NCI-H146 treated with DMSO at 0.1 percent for 48 hours (cell line): ENCODE measurements around the gene DDX1.
A peak's percentile ranks its signal among the peaks of the same experiment; 100 is the strongest.
"Not testable (repeated sequence)": the region's sequence is repeated elsewhere in the genome, so short reads cannot be mapped to it uniquely, and the experiment has no call there.

Experiments
- DNase-seq: peaks from one replicate; lab custom pipeline; 2025; ENCODE audit not compliant: unreplicated experiment; lab: John Stamatoyannopoulos, UW

DDX1 gene

DNA sequence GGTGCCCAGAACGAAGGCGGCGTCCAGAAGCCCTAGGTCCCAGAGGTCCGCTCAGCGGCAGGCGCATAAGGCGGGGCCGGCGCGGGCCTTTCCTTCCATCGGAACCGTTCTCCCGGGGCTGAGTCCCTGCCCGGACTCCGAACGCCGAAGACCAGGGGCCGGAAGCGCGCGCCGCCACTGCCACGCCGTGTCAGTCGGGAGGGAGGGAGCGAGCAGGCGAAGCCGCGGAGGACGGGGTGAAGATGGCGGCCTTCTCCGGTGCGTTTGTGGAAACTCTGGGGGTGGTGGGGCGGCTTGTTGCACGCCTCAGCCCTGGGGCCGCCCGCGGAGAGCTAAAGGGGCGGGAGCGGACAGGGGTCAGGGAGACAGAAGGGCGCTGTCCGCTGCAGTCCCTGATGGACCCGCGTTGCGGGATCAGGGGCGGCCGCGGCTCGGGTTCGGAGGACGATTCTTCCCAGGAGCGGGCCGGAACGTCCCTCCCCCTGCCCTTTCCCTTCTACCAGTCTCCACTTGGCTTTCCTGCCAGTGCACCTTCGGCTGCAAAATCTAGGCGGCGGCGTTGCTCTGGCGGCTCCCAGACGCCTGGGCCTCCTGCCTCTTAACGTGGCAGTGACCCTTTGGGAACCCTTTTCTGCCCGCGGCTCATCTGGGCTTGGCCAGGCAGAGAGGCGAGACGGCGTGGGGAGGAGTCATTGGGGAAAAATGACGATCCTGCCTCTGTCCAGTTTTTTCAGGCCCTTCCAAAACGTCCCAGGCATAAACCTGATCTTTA lies at the start of gene DDX1:
Gene DDX1, plus strand, starts transcription at position 177 of the 772 bp plus-strand sequence. Its CDS starts 66 bp downstream, at position 243.
- peak; percentile 57 for DNase-seq

DNA sequence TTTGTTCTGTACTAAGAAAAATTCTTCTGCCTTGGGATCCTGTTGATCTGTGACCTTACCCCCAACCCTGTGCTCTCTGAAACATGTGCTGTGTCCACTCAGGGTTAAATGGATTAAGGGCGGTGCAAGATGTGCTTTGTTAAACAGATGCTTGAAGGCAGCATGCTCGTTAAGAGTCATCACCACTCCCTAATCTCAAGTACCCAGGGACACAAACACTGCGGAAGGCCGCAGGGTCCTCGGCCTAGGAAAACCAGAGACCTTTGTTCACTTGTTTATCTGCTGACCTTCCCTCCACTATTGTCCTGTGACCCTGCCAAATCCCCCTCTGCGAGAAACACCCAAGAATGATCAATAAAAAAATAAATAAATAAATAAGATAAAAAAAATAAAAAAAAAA lies 49.4 kb upstream of the DDX1 start:
- DNase-seq, result not testable (repeated sequence)

DNA sequence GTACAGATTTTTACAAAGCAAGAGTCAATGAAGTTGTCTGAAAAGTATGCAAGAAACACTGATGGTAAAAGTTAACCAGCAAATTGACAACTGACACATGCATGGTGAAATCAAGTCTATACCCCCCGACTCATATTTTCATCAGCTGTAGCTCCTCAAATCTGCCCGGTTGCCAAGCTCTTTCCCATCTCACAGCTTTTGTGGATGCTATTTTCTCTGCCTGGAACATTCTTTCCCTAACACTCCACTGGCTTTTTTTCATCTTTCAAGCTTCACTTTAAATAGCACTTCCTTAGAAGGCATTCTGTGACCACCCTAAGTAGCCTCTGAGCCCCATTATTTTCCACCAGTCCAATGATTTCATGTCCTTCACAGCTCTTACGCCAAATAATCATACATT lies 48.6 kb upstream of the DDX1 start:
- no peak for DNase-seq

DNA sequence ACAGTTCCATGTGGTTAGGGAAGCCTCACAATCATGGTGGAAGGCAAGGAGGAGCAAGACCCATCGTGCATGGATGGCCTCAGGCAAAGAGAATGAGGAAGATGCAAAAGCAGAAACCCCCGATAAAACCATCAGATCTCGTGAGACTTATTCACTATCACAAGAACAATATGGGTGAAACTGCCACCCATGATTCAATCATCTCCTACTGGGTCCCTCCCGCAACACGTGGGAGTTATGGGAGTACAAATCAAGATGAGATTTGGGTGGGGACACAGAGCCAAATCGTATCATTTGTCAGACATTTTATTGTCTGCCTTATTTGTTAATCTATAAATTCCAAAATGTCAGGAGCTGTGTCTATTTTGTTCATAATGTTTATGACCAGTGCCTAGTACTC lies 48.1 kb upstream of the DDX1 start:
- DNase-seq, result no peak

DNA sequence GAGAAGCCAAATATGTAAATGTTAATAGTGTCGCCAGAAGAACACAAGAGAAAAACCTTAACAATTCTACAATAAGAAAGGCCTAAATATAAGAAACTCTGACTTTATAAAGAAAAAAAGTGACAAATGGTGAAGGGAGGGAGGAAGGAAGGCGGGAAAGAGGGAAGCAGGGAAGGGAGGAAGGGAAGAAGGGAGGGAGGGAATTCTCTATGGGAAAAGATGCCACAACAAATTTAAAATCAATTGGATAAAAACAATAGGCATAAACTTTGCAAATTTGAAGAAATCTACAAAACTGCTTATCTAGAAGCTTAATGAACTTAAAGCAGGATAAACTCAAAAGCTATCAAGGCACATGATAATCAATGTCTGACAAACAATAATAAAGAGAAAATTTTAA lies 47.4 kb upstream of the DDX1 start:
- no peak for DNase-seq

DNA sequence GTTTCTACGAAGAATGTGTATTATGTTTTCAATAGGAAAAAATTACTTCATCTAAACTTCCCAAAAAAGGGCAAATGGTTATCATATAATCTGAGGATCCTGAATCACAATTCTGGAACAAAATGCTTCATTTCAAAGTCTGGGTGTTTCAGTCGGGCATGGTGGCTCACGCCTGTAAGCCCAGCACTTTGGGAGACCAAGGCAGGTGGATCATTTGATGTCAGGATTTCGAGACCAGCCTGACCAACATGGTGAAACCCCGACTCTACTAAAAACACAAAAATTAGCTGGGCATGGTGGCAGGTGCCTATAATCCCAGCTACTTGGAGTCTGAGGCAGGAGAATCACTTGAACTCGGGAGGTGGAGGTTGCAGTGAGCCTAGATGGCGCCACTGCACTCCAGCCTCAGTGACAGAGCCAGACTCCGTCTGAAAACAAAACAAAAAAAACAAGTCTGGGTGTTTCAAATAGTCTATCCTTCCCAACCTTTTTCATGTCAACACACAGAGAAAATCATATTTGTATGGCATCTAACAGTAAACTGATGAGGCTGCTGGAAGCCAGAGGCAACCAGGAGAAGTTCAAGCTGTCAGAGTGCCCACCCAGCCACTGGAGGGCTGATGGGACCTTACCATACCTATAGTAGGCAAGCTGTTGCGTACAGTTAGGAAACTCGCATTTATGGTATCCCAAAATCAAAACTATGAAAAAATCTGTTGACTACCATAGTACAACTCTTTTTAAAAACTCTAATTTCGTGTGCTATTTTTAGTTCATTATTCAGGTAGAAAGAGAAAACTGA lies 45.2 kb upstream of the DDX1 start:
- DNase-seq, result no peak

DNA sequence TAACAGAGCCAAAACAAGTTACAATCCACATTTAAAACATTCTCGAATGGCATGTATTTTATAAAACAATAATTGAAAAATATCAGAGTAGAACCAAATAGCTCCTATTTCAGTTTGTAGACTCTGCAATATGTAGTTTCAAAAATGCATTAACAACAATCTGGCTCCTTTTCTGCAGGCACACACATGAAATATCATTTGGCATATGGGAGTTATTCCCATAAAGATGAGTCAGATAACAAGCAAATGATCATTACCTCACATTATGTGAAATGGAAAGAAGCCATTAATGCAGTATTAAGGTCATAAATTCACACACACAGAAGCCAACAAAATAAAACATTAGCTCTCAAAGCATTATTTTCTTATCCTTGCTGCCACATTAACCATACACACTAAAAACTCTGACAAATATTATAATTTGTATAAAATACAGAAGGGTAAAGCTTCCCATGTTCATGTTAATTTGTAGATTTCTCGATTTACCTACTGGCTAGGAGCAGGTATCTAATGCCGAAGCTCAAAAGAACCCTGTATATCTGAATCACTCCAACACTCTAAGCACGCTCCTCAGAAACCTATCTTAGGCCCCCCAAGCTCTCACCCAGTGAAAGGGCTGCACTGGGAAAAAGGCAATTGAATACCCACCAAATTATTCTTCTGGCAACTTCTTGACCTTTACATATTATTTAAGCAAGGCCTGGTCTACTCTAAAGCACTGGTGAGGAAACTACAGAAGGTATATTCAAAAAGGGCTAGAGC lies 44.4 kb upstream of the DDX1 start:
- no peak for DNase-seq

DNA sequence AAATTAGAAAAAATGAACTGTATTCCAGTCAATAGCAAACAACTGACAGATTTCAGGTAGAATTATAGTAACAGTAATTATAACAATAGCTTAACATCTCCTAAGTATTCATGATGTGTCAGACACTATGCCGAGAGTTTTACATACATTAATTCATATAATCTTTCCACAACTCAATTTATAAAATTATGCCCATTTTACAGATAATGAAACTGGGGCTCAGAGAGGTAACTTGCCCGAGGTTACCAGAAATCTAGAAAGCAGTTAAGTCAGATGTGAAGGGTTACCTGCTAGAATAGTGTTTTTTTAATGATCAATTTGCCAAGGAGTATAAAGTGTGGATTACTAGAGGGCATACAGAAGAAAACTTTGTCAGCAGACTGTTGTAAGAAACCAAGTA lies 42.7 kb upstream of the DDX1 start:
- DNase-seq, result no peak

DNA sequence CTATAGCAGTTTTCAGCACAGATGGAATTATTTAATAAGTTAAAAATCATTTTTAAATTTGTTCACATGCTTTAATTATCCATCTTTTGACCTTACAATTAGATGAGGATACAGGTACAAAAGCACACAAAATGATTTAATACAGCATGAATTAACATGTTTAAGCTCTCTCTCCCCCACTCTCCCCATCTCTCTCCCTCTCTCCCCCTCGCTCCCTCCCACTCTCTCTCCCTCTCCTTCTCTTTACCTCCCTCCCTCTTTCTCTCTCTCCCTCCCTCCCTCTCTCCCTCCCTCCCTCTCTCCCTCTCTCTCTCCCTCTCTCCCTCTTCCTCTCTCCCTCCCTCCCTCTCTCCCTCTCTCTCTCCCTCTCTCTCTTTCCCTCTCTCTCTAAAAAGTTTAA lies 38.1 kb upstream of the DDX1 start:
- DNase-seq, result no peak

DNA sequence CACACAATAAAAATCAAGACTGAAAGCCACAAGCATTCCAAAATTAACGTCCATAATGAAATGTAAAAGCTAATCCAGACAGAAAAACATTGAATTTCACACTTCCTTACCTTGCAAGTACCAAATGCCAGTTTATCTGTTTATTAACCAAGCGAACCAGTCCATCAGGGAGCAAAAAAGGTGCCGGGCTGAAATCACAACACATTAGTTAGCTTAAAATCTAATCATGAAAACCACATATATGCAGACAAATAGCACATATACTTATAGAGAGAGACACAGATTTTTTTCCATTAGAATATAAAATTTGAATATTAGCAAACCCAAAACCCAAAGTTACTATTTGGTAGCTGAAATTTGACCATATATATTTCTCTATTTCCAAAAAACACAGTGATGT lies 37.7 kb upstream of the DDX1 start:
- no peak for DNase-seq

DNA sequence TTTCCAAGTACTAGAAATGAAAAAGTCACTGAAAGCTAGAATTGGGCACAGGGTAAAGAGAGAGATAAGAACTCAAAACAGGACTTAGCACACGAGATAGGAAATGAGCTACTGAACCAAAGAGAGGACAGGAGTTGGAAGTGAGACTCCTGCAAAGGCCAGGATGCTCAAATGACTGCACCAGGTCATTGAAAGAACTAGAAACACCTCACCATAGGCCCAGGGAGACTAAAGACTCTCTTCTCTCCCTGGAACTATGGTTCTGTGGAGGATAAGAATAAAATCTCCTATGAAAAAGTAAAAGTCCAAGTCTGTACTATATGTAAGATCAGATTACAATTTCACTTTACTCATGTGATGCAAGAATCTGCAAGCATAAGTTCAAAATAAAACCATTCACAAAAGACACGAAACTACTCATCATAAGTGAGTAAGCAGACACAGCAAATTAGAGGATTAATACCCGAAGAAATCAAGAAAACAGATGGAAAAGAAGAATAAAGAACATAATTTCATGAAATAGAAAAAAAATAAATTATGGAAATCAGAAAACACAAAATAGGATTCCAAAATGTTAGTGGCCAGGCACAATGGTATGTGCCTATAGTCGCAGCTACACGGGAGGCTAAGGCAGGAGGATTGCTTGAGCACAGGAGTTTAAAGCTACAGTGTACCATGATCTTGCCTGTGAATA lies 37.0 kb upstream of the DDX1 start:
- DNase-seq, result no peak

DNA sequence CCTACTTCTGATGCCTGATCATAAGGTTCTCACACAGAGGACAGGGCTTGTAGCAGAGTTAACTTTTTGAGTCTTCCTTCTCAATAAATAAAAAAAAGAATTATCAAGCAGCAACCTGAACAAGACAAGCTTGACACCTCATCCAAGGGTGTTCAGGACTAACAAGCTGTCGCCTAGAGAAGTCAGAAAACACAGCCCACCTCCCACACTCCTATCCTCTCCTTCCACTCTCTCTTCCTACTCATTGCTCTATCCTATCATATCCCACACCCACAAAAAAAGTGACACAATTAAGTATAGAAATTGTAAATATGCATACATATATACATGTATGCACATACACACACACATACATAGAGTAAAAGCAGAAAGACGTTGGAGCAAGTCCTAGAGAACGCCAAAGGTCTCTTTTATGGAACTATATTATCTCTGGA lies 35.9 kb upstream of the DDX1 start:
- no peak for DNase-seq

DNA sequence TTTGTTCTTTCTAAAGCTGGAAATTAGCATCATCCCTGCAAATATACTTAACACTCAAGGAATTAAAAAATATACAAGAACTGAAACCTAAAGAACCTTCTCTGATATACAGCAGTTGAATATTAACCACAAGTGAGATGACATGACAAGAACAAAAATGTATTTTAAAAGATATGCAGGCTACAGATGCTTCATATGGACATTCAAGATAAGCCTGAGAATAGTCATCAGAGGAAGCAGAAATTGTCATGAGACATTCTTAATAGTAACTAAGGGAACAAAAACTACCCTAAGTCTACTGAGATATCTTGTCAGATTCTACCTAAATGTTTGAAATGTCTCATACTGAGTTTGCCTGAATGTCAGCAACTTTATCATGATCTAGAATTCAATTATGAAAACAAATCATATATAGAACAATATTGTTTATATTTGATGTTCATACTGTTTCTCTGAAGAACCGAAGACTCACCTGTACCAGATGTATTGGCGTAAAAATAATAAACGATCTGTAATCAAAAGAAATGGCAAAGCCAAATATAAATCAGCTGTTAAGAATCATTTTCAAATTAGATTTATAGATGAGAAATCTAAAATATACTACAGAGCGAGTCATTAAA lies 35.2 kb upstream of the DDX1 start:
- no peak for DNase-seq

DNA sequence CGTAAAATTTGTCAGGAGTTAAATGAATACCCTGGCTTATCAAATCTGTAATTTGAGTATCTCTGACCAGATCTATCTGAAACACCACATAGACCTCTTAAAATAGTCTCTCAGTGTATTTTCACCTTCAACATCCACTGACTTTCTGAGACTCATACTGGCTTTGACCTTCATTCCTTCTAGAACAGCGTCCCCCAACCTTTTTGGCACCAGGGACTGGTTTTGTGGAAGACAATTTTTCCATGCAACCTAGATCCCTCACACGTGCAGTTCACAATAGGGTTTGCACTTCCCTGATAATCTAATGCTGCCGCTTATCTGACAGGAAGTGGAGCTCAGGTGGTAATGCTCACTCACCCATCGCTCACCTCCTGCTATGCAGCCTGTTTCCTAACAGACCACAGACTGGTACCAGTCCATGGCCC lies 33.8 kb upstream of the DDX1 start:
- DNase-seq, result peak; percentile 53

DNA sequence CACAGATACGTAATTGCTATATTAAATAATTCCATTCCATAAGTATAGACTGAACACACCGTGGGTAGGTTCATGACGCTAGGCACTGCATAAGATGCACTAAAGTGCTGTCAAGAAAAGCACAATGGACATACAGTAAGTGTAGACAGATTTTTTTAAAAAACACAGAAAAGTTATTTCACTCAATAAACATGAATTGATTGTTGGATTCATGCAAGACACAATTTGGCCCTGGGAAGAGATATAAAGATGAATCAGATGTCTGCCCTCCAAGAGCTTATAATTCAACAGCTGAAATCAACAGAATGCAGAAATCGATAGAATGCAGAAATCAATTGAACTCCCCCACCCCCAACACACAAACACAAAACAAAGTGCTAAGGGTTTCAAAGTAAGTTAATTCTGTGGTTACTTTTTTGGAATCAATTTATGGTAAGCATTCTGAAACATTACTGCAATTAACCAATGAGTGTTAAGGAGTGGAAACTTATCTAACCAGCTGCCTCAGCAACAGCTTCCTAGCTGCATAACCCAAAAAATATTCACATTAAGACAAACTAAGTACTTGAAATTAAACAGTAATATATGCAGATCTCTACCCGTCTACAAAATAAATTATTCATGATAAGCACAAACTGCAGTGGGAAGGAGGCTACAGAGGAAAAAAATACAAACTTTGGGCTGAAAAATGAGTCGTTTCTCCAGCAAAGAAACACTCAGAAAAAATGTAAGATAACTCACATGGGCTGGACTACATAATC lies 32.1 kb upstream of the DDX1 start:
- DNase-seq, result no peak

DNA sequence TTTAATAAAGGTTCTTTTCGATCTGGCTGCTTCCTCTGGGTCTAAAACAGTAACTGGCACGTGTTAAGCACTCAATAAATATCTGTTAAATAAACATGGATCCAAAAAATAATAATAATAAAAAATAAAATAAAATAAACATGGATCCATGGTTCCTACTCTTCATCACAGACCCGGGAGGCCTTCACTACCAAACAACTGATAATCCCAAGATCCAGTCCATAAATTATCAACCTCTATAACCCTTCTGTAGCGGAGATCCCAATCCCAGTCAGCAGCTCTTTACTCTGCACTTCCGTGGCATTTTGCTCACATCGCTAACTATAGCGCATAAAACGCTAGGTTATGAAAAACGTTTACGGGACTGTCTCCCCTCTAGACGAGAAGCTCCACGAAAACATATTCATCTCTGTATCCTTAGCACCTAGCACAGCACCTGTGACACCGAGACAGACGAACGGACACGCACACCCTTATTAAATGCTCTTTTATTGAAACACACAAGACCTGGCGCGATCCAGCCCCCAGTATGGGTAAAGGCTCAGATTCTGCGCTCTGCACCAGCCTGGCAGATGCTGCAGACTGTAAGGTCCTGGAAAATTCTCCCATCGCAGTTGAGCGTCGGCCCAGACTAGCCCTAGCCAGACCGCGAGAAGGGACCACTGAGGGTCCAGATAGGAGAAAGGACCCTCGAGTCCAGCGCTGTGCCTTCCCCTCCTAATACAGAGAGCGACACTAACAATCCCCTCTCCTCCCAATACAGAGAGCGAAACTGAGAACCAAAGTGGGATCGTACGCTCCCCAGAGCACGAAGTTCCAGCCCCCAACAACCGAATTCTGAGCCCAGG lies 31.3 kb upstream of the DDX1 start:
- peak; percentile 10 for DNase-seq

DNA sequence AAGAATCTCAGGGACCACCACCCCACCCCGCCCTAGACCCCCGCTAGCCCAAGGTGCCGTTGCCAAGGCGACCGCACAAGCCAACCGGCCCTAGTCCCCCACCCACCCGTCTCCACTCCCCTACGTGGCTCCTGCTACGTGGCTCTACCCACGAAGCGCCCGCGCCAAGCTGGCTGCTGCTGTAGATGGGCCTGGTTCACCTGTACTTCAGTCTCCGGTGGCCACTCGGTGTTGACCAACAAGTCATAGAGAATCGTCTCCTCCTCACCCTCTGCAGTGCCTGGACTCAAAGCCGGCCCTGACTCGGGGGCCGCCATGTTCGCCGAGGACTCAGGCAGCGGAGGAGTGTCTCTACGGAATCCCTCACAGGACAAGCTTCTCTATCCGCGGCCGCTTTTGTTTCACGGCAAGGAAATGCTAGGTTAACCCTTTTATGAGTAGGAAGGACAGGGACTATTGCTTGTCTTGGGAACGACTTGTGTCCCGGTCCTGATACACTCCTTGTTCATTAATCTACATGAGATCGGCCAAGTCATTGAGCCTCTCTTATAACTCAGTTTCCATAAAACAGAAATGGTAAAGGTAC lies 30.6 kb upstream of the DDX1 start, which contains the start of gene NBAS:
Gene NBAS, minus strand, starts transcription at position 347 of the 586 bp plus-strand sequence. Its CDS starts 30 bp downstream, at position 317.
- DNase-seq, result peak; percentile 83

DNA sequence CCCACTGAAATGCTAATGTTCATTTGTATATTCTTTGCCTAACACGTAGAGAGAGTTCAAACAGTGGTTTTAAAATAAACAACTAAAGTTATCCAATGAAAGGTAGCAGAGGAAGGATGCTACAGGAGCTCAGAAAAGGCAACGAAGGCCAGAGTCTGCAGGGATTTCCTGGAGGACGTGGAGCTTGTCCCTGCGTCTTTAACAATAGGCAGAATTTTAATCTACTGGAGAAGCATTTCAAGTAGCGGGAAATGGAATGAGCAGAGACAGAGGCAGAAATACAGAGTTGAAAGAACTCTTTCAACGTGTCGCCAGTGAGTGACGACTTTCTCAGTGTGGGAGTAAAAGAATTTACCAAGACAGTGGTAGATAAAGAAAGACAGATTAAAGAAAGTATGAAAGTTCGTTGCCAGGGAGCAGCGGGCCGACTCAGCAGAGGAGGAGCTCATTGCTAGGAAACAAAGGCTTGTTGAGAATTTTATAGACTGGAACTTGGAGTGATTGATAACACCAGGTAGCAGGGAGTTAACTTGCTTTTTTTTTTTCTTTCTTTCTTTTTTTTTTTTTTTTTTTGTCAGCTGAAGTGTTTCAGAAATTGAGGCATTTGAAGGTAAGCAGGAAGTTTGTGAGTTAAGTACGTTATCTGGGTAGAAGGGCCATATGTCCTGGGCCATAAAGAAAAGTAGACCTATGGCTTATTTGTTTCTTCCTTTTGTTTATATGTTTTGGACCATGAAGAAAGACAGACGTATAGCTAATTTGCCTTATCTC lies 29.9 kb upstream of the DDX1 start:
- DNase-seq, result peak; percentile 70
